HepG2 (cell line): ENCODE measurements around the gene ADCY10. TPM values are rescaled to one million over a fixed set of nuclear protein-coding genes. Genes with fewer than 3 reads are reported as not detected.

Experiments
- ATAC-seq: fragments of 200-7000 bp; cut with Tn5 transposase; 3 replicates; pipeline ENCODE4 v1.9.1; 2020; ENCODE audit warnings: mild to moderate bottlenecking, moderate library complexity
- BruUV-seq: library from RNA; stranded (reverse); fragments of 400-500 nt; replicated peaks from 2 replicates; lab custom pipeline; 2021; lab: Mats Ljungman, UMichigan
- CTCF ChIA-PET: fragments of 300-600 bp; formaldehyde crosslinking; extraction: SDS; loops from one replicate; lab custom pipeline; 2021; ENCODE audit warnings: low total read pairs, inconsistent platforms, low intra/inter-chr PET ratio; lab: Yijun Ruan, JAX
- POLR2A ChIA-PET: fragments of 350-600 bp; sonication (Branson Sonifier 250); formaldehyde crosslinking; loops from one replicate; lab custom pipeline; 2020; ENCODE audit warnings: antibody characterized with exemption, inconsistent platforms; lab: Yijun Ruan, JAX
- DNase-seq: peaks from one replicate; pipeline ENCODE4 v3.0.0-alpha.2; 2015; ENCODE audit warnings: low spot score
- FAIRE-seq: peaks from 3 replicates; lab custom pipeline; 2011; peaks lifted over from hg19 to GRCh38; lab: Jason Lieb, UNC
- H2AFZ ChIP-seq: one replicate; pipeline ENCODE4 v1.6.1; 2011; ENCODE audit warnings: low read length, inconsistent platforms
- H3K27ac ChIP-seq: fragments of 300-600 bp; 3 replicates; pipeline ENCODE4 v1.8.0; 2011; ENCODE audit warnings: mixed run types, mild to moderate bottlenecking, mixed read lengths, low read length, inconsistent platforms; ENCODE audit not compliant: insufficient read depth; ENCODE audit errors: extremely low read length
- H3K27me3 ChIP-seq, 2 experiments: fragments of 200-600 bp in 1 of 2; 2 replicates in 1 of 2; 3 replicates in 1 of 2; pipeline versions ENCODE4 v1.6.0 to v1.8.0; 2011; ENCODE audit warnings: low read length in 2 of 2, mild to moderate bottlenecking in 2 of 2, moderate library complexity in 2 of 2, inconsistent platforms in 1 of 2; ENCODE audit not compliant: insufficient read depth in 2 of 2, control insufficient read depth in 1 of 2
- H3K36me3 ChIP-seq, 2 experiments: fragments of 200-600 bp in 1 of 2; replicated peaks in 1 of 2; 2 replicates in 1 of 2; 3 replicates in 1 of 2; pipeline versions ENCODE4 v1.5.1 to v1.8.0; 2011; ENCODE audit warnings: low read length in 2 of 2, inconsistent platforms in 1 of 2; ENCODE audit not compliant: insufficient read depth in 2 of 2, control insufficient read depth in 1 of 2
- H3K4me1 ChIP-seq: 2 replicates; pipeline ENCODE4 v1.5.1; 2012; ENCODE audit warnings: low read length, inconsistent platforms; ENCODE audit not compliant: insufficient read depth
- H3K4me2 ChIP-seq: 2 replicates; pipeline ENCODE4 v1.6.0; 2011; ENCODE audit warnings: low read depth, low read length, inconsistent platforms
- H3K4me3 ChIP-seq, 3 experiments: fragments of 200-600 bp in 1 of 3; sonication (generic), shearing (Covaris generic) in 1 of 3; replicated peaks in 1 of 3; 2 replicates each; pipeline ENCODE4 v1.5.1; 2011 to 2016; ENCODE audit warnings: low read length in 3 of 3, inconsistent platforms in 2 of 3, low read depth in 2 of 3, mild to moderate bottlenecking in 2 of 3, control low read depth in 1 of 3, mixed read lengths in 1 of 3; ENCODE audit not compliant: insufficient read depth in 1 of 3
- H3K79me2 ChIP-seq: one replicate; pipeline ENCODE4 v1.6.1; 2011; ENCODE audit warnings: low read length, inconsistent platforms; ENCODE audit not compliant: insufficient read depth
- H3K9ac ChIP-seq: 2 replicates; pipeline ENCODE4 v1.6.0; 2011; ENCODE audit warnings: mild to moderate bottlenecking, low read depth, low read length, inconsistent platforms; ENCODE audit not compliant: insufficient read depth
- H3K9me3 ChIP-seq: 2 replicates; pipeline ENCODE4 v1.5.1; 2012; ENCODE audit warnings: mild to moderate bottlenecking, low read length
- H4K20me1 ChIP-seq: 2 replicates; pipeline ENCODE4 v1.6.0; 2011; ENCODE audit warnings: inconsistent platforms, mild to moderate bottlenecking, low read length, moderate library complexity; ENCODE audit not compliant: insufficient read depth
- JUNB ChIP-seq: sonication (generic); formaldehyde crosslinking; IDR thresholded peaks from 2 replicates; pipeline ENCODE4 v1.8.0; 2022; ENCODE audit warnings: missing genetic modification reagents, mild to moderate bottlenecking, borderline replicate concordance
- KLF9 ChIP-seq: IDR thresholded peaks from 2 replicates; pipeline ENCODE4 v1.6.1; 2016; ENCODE audit warnings: low read depth
- MYNN ChIP-seq: sonication (generic); formaldehyde crosslinking; IDR thresholded peaks from 2 replicates; pipeline ENCODE4 v1.4.0; 2020; ENCODE audit warnings: mild to moderate bottlenecking, low read depth, missing genetic modification reagents
- NFIB ChIP-seq: sonication (generic); formaldehyde crosslinking; IDR thresholded peaks from 2 replicates; pipeline ENCODE4 v1.9.0; 2021; ENCODE audit warnings: missing genetic modification reagents, mild to moderate bottlenecking, borderline replicate concordance
- NFRKB ChIP-seq: fragments of 450-650 bp; IDR thresholded peaks from 2 replicates; pipeline ENCODE4 v1.6.1; 2017
- POLR2A ChIP-seq, 2 experiments: IDR thresholded peaks; 2 replicates each; pipeline ENCODE4 v1.6.1; 2011; ENCODE audit warnings: low read depth in 2 of 2, low read length in 2 of 2, mild to moderate bottlenecking in 1 of 2, moderate library complexity in 1 of 2; ENCODE audit not compliant: insufficient read depth in 1 of 2
- PRDM15 ChIP-seq: sonication (generic); formaldehyde crosslinking; IDR thresholded peaks from 2 replicates; pipeline ENCODE4 v1.4.0; 2020; ENCODE audit warnings: missing genetic modification reagents
- REXO4 ChIP-seq: sonication (generic); formaldehyde crosslinking; IDR thresholded peaks from 2 replicates; pipeline ENCODE4 v1.8.0; 2022; ENCODE audit warnings: missing genetic modification reagents, mild to moderate bottlenecking, borderline replicate concordance
- RNF2 ChIP-seq: fragments of 450-650 bp; conservative IDR thresholded peaks from 2 replicates; pipeline ENCODE4 v1.6.1; 2016; ENCODE audit warnings: low read depth
- ZNF335 ChIP-seq: sonication (generic); formaldehyde crosslinking; IDR thresholded peaks from 2 replicates; pipeline ENCODE4 v1.4.0; 2020; ENCODE audit warnings: missing genetic modification reagents
- ZNF563 ChIP-seq: sonication (generic); formaldehyde crosslinking; IDR thresholded peaks from 2 replicates; pipeline ENCODE4 v1.8.0; 2022; ENCODE audit warnings: mild to moderate bottlenecking, moderate library complexity, missing genetic modification reagents
- ZXDC ChIP-seq: sonication (generic); formaldehyde crosslinking; IDR thresholded peaks from 2 replicates; pipeline ENCODE4 v1.5.0; 2020; ENCODE audit warnings: mild to moderate bottlenecking, missing genetic modification reagents
- whole genome bisulfite sequencing: methylation state at CpG from one replicate; pipeline ENCODE4 v1.1.6; 2017; ENCODE audit warnings: low lambda C conversion rate; 5-methylcytosine and 5-hydroxymethylcytosine counted together
- in situ Hi-C: cut with HindIII; loops from 2 replicates; pipeline ENCODE4 v1.10.0; 2017; ENCODE audit warnings: low pct_unique_long_range_greater_than_20kb; ENCODE audit not compliant: extremely low pct_ligation_motif_present
- intact Hi-C: fragments of 100-400 bp; cut with micrococcal nuclease; formaldehyde crosslinking; loops from one replicate; pipeline ENCODE4 v1.10.0; 2022; ENCODE audit not compliant: unreplicated experiment
- polyA plus RNA-seq, 8 experiments: library from polyadenylated mRNA; depleted of rRNA in 3 of 8; stranded (reverse) in 7 of 8; unstranded in 1 of 8; fragments of >200 nt; fragmentation: Illumina TruSeq in 4 of 8; extraction: Trizol in 4 of 8; gene quantifications; 2 replicates each; pipeline versions ENCODE4 v1.2.1 to v1.2.3, GENCODE V29; 2011 to 2016; ENCODE audit warnings: low read depth in 4 of 8, missing spikeins in 1 of 8, mixed read lengths in 1 of 8; ENCODE audit not compliant: insufficient read depth in 1 of 8
- total RNA-seq, 5 experiments: library from RNA; depleted of rRNA; stranded (reverse); fragments of >200 nt; fragmentation: Illumina TruSeq; extraction: Trizol; gene quantifications; 2 replicates each; pipeline ENCODE4 v1.2.3, GENCODE V29; 2016; ENCODE audit warnings: low read depth in 1 of 5

The ADCY10 gene
- total and polyA plus RNA-seq, 2 of the 13 experiments (the other 11 are each of a cell fraction or from before 2014, with no cell fraction given) = 0.02 to 0.03 TPM

- TF ChIP-seq NFIB (CRISPR knock-in tag) = no peak
Observed at GRCh38 chr1:167829868-167830267, 84.1 kb downstream of the ADCY10 start (continued).

GRCh38 chr1:167826127-167826526 is 87.8 kb downstream of the ADCY10 start:
- no peak for FAIRE-seq

GRCh38 chr1:167825419-167826079 is 88.4 kb downstream of the ADCY10 start:
- FAIRE-seq (no peak), DNase-seq (no peak), ATAC-seq (no peak)
- no peak overlapping the region for H2AFZ ChIP-seq
- intact Hi-C loops (no loop called here), in situ Hi-C loops (no loop called here)
- H3K9me3 ChIP-seq = no peaks in the 10 kb centered on the region
- no peak overlapping the region for H3K27ac ChIP-seq
- BruUV-seq = no TSS peak
- POLR2A ChIA-PET = no interaction called here
- H3K27me3 ChIP-seq = peaks cover 0 to 6% of the 10 kb centered on the region in 2 experiments; a peak in 2 of 5 replicates
- H3K4me2 ChIP-seq = no peak overlapping the region
- no peaks in the 10 kb centered on the region for H4K20me1 ChIP-seq
- H3K4me1 ChIP-seq = peaks cover 24% of the 10 kb centered on the region
- H3K36me3 ChIP-seq = no peaks in the 10 kb centered on the region
- CTCF ChIA-PET = no interaction called here
- no peak overlapping the region for H3K4me3 ChIP-seq
- WGBS = 23% methylated on average over 4 of the region's 4 CpGs
- H3K9ac ChIP-seq = no peak overlapping the region
- no peaks in the 10 kb centered on the region for H3K79me2 ChIP-seq
- TF ChIP-seq REXO4 (CRISPR knock-in tag) (no peak), ZNF563 (CRISPR knock-in tag) (no peak), ZXDC (CRISPR knock-in tag) (no peak), KLF9 (CRISPR knock-in tag) (no peak), POLR2A (IDR thresholded peaks at IDR 0.05; ENCODE audit: insufficient read depth in 1 of 2, low read depth in 2 of 2, low read length in 2 of 2) (no peak), NFRKB (no peak), PRDM15 (no peak)

More at GRCh38 chr1:167826127-167826526, 87.8 kb downstream of the ADCY10 start:
- no peak overlapping the region for H3K4me2 ChIP-seq
- peaks cover 24% of the 10 kb centered on the region for H3K4me1 ChIP-seq
- no peaks in the 10 kb centered on the region for H3K36me3 ChIP-seq
- BruUV-seq = no TSS peak
- POLR2A ChIA-PET = no interaction called here
- DNase-seq (no peak), ATAC-seq (no peak)
- H3K9ac ChIP-seq = no peak overlapping the region
- H3K4me3 ChIP-seq = no peak overlapping the region
- no peaks in the 10 kb centered on the region for H3K79me2 ChIP-seq
- CTCF ChIA-PET = no interaction called here
- in situ Hi-C loops = no loop called here
- no peak for TF ChIP-seq ZNF335 (CRISPR knock-in tag)
- no peak for TF ChIP-seq MYNN (CRISPR knock-in tag)
- no peak for TF ChIP-seq RNF2
- TF ChIP-seq JUNB (CRISPR knock-in tag) = no peak
- TF ChIP-seq, all 625 proteins: peak for 0
- WGBS = 75% methylated on average over 4 of the region's 4 CpGs
- Histone ChIP-seq H3K9me3 (no peaks in the 10 kb centered on the region), H3K27ac (no peak overlapping the region), H3K27me3 (peaks cover 0 to 6% of the 10 kb centered on the region in 2 experiments; a peak in 1 of 5 replicates), H4K20me1 (no peaks in the 10 kb centered on the region), H2AFZ (no peak overlapping the region)
- intact Hi-C loops = no loop called here
